ENCODE measurements around the gene CAMP. TPM values are rescaled to one million over a fixed set of nuclear protein-coding genes. Genes with fewer than 3 reads are reported as not detected.
"Not testable (repeated sequence)": the region's sequence is repeated elsewhere in the genome, so short reads cannot be mapped to it uniquely, and the experiment has no call there.

CAMP gene
- total RNA-seq, 2 donors from 2014 or later: not detected

DNA sequence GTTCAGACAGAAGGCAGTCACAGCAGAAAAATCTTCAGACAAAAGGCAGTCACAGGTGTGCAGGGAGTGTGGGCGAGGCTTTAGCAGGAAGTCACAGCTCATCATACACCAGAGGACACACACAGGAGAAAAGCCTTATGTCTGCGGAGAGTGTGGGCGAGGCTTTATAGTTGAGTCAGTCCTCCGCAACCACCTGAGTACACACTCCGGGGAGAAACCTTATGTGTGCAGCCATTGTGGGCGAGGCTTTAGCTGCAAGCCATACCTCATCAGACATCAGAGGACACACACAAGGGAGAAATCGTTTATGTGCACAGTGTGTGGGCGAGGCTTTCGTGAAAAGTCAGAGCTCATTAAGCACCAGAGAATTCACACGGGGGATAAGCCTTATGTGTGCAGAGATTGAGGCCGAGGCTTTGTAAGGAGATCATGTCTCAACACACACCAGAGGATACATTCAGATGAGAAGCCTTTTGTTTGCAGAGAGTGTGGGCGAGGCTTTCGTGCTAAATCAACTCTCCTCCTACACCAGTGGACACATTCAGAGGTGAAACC, 45.2 kb downstream of the CAMP start:
- H3K36me3 ChIP-seq: peaks cover 13% of the 10 kb centered on the region
- TF ChIP-seq, protein P1, sequence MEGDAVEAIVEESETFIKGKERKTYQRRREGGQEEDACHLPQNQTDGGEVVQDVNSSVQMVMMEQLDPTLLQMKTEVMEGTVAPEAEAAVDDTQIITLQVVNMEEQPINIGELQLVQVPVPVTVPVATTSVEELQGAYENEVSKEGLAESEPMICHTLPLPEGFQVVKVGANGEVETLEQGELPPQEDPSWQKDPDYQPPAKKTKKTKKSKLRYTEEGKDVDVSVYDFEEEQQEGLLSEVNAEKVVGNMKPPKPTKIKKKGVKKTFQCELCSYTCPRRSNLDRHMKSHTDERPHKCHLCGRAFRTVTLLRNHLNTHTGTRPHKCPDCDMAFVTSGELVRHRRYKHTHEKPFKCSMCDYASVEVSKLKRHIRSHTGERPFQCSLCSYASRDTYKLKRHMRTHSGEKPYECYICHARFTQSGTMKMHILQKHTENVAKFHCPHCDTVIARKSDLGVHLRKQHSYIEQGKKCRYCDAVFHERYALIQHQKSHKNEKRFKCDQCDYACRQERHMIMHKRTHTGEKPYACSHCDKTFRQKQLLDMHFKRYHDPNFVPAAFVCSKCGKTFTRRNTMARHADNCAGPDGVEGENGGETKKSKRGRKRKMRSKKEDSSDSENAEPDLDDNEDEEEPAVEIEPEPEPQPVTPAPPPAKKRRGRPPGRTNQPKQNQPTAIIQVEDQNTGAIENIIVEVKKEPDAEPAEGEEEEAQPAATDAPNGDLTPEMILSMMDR (IDR thresholded peaks at IDR 0.05): no peak
- H3K4me3 ChIP-seq: no peak overlapping the region
- ATAC-seq (ENCODE audit: insufficient number of reproducible peaks, low FRiP score, low read depth) (no peak), DNase-seq (ENCODE audit: low spot score) (no peak)
- H3K9me3 ChIP-seq: no peaks in the 10 kb centered on the region
- no peaks in the 10 kb centered on the region for H3K4me1 ChIP-seq (ENCODE audit: control insufficient read depth in 1 of 2, low read depth in 2 of 2)
- no peaks in the 10 kb centered on the region for H3K27me3 ChIP-seq (replicated peaks; ENCODE audit: insufficient read depth)
- H3K27ac ChIP-seq: no peak overlapping the region

DNA sequence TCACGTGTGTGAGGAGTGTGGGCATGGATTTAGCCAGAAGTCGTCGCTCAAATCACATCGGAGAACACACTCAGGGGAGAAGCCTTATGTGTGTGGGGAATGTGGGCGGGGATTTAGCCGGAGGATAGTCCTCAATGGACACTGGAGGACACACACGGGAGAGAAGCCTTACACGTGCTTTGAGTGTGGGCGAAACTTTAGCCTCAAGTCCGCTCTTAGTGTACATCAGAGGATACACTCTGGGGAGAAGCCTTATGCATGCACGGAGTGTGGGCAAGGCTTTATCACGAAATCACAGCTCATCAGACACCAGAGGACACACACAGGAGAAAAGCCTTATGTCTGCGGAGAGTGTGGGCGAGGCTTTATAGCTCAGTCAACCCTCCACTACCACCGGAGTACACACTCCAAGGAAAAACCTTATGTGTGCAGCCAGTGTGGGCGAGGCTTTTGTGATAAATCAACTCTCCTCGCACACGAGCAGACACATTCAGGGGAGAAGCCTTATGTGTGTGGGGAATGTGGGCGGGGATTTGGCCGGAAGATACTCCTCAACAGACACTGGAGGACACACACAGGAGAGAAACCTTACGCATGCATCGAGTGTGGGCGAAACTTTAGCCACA, 45.8 kb downstream of the CAMP start:
- DNase-seq (ENCODE audit: low spot score) (no peak), ATAC-seq (ENCODE audit: insufficient number of reproducible peaks, low FRiP score, low read depth) (no peak)
- Histone ChIP-seq H3K4me3 (no peak overlapping the region), H3K4me1 (ENCODE audit: control insufficient read depth in 1 of 2, low read depth in 2 of 2) (no peaks in the 10 kb centered on the region), H3K36me3 (peaks cover 13% of the 10 kb centered on the region), H3K9me3 (no peaks in the 10 kb centered on the region), H3K27me3 (replicated peaks; ENCODE audit: insufficient read depth) (no peaks in the 10 kb centered on the region), H3K27ac (no peak overlapping the region)
- TF ChIP-seq, protein P1 (IDR thresholded peaks at IDR 0.05): no peak

DNA sequence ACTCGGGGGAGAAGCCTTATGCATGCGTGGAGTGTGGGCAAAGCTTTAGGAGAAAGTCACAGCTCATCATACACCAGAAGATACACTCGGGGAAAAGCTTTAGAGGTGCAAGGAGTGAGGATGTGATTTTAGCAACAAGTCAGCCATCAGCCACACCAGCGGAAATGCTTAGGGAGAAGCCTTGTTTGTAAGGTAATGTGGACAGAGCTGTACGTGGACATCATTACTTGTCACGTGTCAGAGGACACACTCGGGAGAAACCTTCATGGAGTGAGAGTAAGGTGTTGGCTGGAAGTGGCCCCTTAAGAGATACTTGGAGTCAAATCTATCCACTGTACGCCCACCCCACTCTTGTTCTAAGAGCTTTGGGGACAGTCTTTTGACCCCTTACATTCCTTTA, 46.3 kb downstream of the CAMP start:
- ATAC-seq (ENCODE audit: insufficient number of reproducible peaks, low FRiP score, low read depth) (no peak), DNase-seq (ENCODE audit: low spot score) (no peak)
- H3K9me3 ChIP-seq: no peaks in the 10 kb centered on the region
- no peak overlapping the region for H3K27ac ChIP-seq
- H3K27me3 ChIP-seq (replicated peaks; ENCODE audit: insufficient read depth): no peaks in the 10 kb centered on the region
- no peaks in the 10 kb centered on the region for H3K4me1 ChIP-seq (ENCODE audit: control insufficient read depth in 1 of 2, low read depth in 2 of 2)
- TF ChIP-seq, protein P1 (IDR thresholded peaks at IDR 0.05): no peak
- no peak overlapping the region for H3K4me3 ChIP-seq
- peaks cover 13% of the 10 kb centered on the region for H3K36me3 ChIP-seq

DNA sequence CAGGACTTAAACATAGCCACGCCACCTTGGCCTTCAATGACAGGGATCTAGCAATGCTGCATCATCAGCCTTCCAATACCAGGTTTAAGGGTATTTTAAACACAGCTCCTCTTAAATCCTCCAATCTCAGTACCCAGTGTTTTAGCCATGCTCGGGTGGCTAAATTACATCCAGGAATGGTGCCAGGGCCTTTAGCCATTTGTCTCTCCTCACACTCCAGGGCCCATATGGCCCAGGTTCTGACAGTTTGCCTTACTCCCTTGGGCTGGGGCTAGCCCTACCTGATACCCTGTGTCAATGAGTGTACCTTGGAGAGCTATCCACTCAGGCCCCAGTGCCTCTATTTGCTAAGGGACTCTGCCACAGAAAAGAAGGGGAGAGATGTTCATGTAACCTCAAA, 47.0 kb downstream of the CAMP start:
- ATAC-seq (ENCODE audit: insufficient number of reproducible peaks, low FRiP score, low read depth): no peak
- DNase-seq (ENCODE audit: low spot score): no peak
- no peak overlapping the region for H3K4me3 ChIP-seq
- TF ChIP-seq, protein P1 (IDR thresholded peaks at IDR 0.05): no peak
- H3K9me3 ChIP-seq: no peaks in the 10 kb centered on the region
- H3K27ac ChIP-seq: no peak overlapping the region
- no peaks in the 10 kb centered on the region for H3K27me3 ChIP-seq (replicated peaks; ENCODE audit: insufficient read depth)
- no peaks in the 10 kb centered on the region for H3K4me1 ChIP-seq (ENCODE audit: control insufficient read depth in 1 of 2, low read depth in 2 of 2)
- peaks cover 13% of the 10 kb centered on the region for H3K36me3 ChIP-seq

DNA sequence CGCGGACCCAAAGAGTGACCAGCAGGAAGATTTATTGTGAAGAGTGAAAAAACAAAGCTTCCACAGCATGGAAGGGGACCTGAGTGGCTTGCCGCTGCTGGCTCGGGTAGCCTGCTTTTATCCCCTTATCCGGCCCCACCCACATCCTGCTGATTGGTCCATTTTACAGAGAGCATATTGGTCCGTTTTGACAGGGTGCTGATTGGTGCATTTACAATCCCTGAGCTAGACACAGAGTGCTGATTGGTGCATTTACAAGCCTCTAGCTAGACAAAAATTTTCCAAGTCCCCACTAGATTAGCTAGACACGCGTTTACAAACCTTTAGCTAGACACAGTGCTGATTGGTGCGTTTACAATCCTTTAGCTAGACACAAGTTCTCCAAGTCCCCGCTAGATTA, 47.9 kb downstream of the CAMP start:
- not testable (repeated sequence) for ATAC-seq (ENCODE audit: insufficient number of reproducible peaks, low FRiP score, low read depth)

More for the DNA sequence above, 47.9 kb downstream of the CAMP start:
- not testable (repeated sequence) for H3K27me3 ChIP-seq (replicated peaks; ENCODE audit: insufficient read depth); H3K4me1 ChIP-seq (ENCODE audit: control insufficient read depth in 1 of 2, low read depth in 2 of 2); H3K4me3 ChIP-seq; H3K9me3 ChIP-seq; H3K27ac ChIP-seq; DNase-seq (ENCODE audit: low spot score)
- H3K36me3 ChIP-seq: peaks cover 13% of the 10 kb centered on the region
